Lung (tissue), 12 donors: Measurements from ENCODE around the gene ANXA1. TPM values are rescaled to one million over a fixed set of nuclear protein-coding genes. Genes with fewer than 3 reads are reported as not detected.

ENCODE experiments used
- ATAC-seq: fragments of 200-7000 bp; cut with Tn5 transposase; one replicate; pipeline ENCODE4 v1.9.1; 2020; ENCODE audit warnings: moderate number of reproducible peaks; ENCODE audit not compliant: insufficient read depth, low FRiP score
- DNase-seq, 3 donors: peaks; one replicate each; pipeline ENCODE4 v3.0.0-alpha.2; 2013 to 2017
- H3K27ac ChIP-seq, 2 donors: one replicate each; pipeline ENCODE4 v1.5.1; 2013; ENCODE audit warnings: mild to moderate bottlenecking in 2 of 2, moderate library complexity in 2 of 2, control low read depth in 1 of 2, inconsistent platforms in 1 of 2, low read depth in 1 of 2, low read length in 1 of 2
- H3K27me3 ChIP-seq, 3 donors: one replicate each; pipeline ENCODE4 v1.5.1; 2013; ENCODE audit warnings: low read length in 2 of 3; ENCODE audit not compliant: control insufficient read depth in 3 of 3, insufficient read depth in 3 of 3
- H3K36me3 ChIP-seq, 4 donors: one replicate each; pipeline ENCODE4 v1.5.1; 2013; ENCODE audit warnings: low read length in 4 of 4, mild to moderate bottlenecking in 1 of 4, moderate library complexity in 1 of 4; ENCODE audit not compliant: control insufficient read depth in 4 of 4, insufficient read depth in 4 of 4
- H3K4me1 ChIP-seq, 5 donors: one replicate each; pipeline ENCODE4 v1.5.1; 2013; ENCODE audit warnings: low read length in 5 of 5, mild to moderate bottlenecking in 2 of 5, moderate library complexity in 1 of 5; ENCODE audit not compliant: control insufficient read depth in 5 of 5, insufficient read depth in 5 of 5
- H3K4me3 ChIP-seq: one replicate; pipeline ENCODE4 v1.5.1; 2013; ENCODE audit warnings: mild to moderate bottlenecking, control low read depth, moderate library complexity
- H3K9ac ChIP-seq, 2 donors: one replicate each; pipeline ENCODE4 v1.5.1; 2013; ENCODE audit warnings: low read length in 2 of 2, control low read depth in 1 of 2; ENCODE audit not compliant: insufficient read depth in 1 of 2
- H3K9me3 ChIP-seq, 4 donors: one replicate each; pipeline ENCODE4 v1.5.1; 2013; ENCODE audit warnings: low read length in 3 of 4, mild to moderate bottlenecking in 1 of 4, moderate library complexity in 1 of 4; ENCODE audit not compliant: control insufficient read depth in 4 of 4, insufficient read depth in 3 of 4
- CTCF ChIP-seq: IDR thresholded peaks from 2 replicates; pipeline ENCODE4 v1.5.1; 2012; ENCODE audit warnings: mild to moderate bottlenecking; ENCODE audit errors: control extremely low read depth, extremely low read depth
- WGBS, 2 donors: extraction: QIAGEN DNeasy Blood & Tissue Kit; methylation state at CpG; one replicate each; pipeline ENCODE4 v1.1.7; 2013; 5-methylcytosine and 5-hydroxymethylcytosine counted together
- polyA plus RNA-seq, 2 donors: library from polyadenylated mRNA; stranded (reverse); fragments of 200-250 nt; gene quantifications; one replicate each; pipeline ENCODE4 v1.2.1, GENCODE V29; 2013
- total RNA-seq, 2 donors: library from RNA; depleted of rRNA in 1 of 2; stranded (reverse); fragments of >200 nt in 1 of 2; gene quantifications; one replicate each; pipeline ENCODE4 v1.2.1, GENCODE V29; 2014 to 2021
- donor health status: control.
- donor health status: control.
- donor health status: Bipolar disorder and iron deficiency.
- donor health status: healthy.
- donor health status: DM: yes; HTN: yes; CAD: no.

ANXA1 gene
- total and polyA plus RNA-seq, 4 donors: 234 to 477 (median 410) TPM

- H3K27ac ChIP-seq: no peak overlapping the region
- no peaks in the 10 kb centered on the region for H3K9me3 ChIP-seq
- ATAC-seq (no peak), DNase-seq (no peak)
- no peak overlapping the region for H3K9ac ChIP-seq
- no peak overlapping the region for H3K4me3 ChIP-seq
- no peaks in the 10 kb centered on the region for H3K36me3 ChIP-seq
- no peak for TF ChIP-seq CTCF
- H3K4me1 ChIP-seq: peaks cover 0 to 23% (median 3%) of the 10 kb centered on the region in 5 donors
- H3K27me3 ChIP-seq: no peaks in the 10 kb centered on the region
- WGBS, 2 donors: 62 to 67% methylated on average over 2 of the region's 2 CpGs
These were observed 5.4 kb upstream of the ANXA1 start for GRCh38 chr9:73146111-73146815.

- DNase-seq (peak in 2 of 3 donors; percentile 53 to 55), ATAC-seq (no peak)
- H3K27ac ChIP-seq: no peak overlapping the region
- H3K4me3 ChIP-seq: no peak overlapping the region
- H3K9ac ChIP-seq: no peak overlapping the region
- H3K4me1 ChIP-seq: peaks cover 0 to 23% (median 3%) of the 10 kb centered on the region in 5 donors
- no peaks in the 10 kb centered on the region for H3K27me3 ChIP-seq
- no peaks in the 10 kb centered on the region for H3K36me3 ChIP-seq
- WGBS, 2 donors: 74 to 81% methylated on average over 3 of the region's 3 CpGs
- no peak for TF ChIP-seq CTCF
- no peaks in the 10 kb centered on the region for H3K9me3 ChIP-seq
These were observed 3.2 kb upstream of the ANXA1 start for GRCh38 chr9:73148447-73148937.

- Histone ChIP-seq H3K9me3 (no peaks in the 10 kb centered on the region), H3K27ac (peak overlapping the region in 1 of 2 donors; percentile 4), H3K4me1 (peaks cover 0 to 18% (median 6%) of the 10 kb centered on the region in 5 donors), H3K27me3 (no peaks in the 10 kb centered on the region), H3K36me3 (no peaks in the 10 kb centered on the region), H3K9ac (peak overlapping the region in 1 of 2 donors; percentile 39), H3K4me3 (no peak overlapping the region)
- DNase-seq (peak in 2 of 3 donors; percentile 49 to 74), ATAC-seq (peak; percentile 70)
- no peak for TF ChIP-seq CTCF
- 14 to 23% methylated on average over 4 of the region's 4 CpGs for WGBS, 2 donors
These were observed 2.1 kb upstream of the ANXA1 start for GRCh38 chr9:73149371-73150067.
